Measurements from ENCODE around the gene SPACA9. TPM values are rescaled to one million over a fixed set of nuclear protein-coding genes. Genes with fewer than 3 reads are reported as not detected.

Gene SPACA9
- total RNA-seq, 1 donor from 2014 or later = 3.9 TPM

- Histone ChIP-seq H3K27ac (ENCODE audit: low read depth, low read length) (no peak overlapping the region), H3K4me1 (ENCODE audit: insufficient read depth, low read length) (no peaks in the 10 kb centered on the region), H2AFZ (ENCODE audit: low read depth, low read length) (no peak overlapping the region), H3K4me3 (ENCODE audit: insufficient read depth, low read depth, low read length) (no peak overlapping the region), H3K4me2 (ENCODE audit: low read length) (no peak overlapping the region), H3K79me2 (ENCODE audit: insufficient read depth, low read length) (no peaks in the 10 kb centered on the region), H3K36me3 (ENCODE audit: insufficient read depth, low read length) (no peaks in the 10 kb centered on the region), H3K27me3 (ENCODE audit: insufficient read depth, low read length) (no peaks in the 10 kb centered on the region), H4K20me1 (ENCODE audit: insufficient read depth, low read length) (no peaks in the 10 kb centered on the region), H3K9me3 (ENCODE audit: insufficient read depth, low read depth, low read length) (no peaks in the 10 kb centered on the region), H3K9ac (ENCODE audit: low read length) (no peak overlapping the region)
- peaks cover 3% of the 10 kb centered on the region for H3K27me3 Mint-ChIP-seq (ENCODE audit: low read depth, unreplicated experiment)
- peaks cover 3% of the 10 kb centered on the region for H3K4me1 Mint-ChIP-seq (ENCODE audit: low read depth, unreplicated experiment)
- FAIRE-seq = no peak
- no peak overlapping the region for H3K4me3 Mint-ChIP-seq (ENCODE audit: unreplicated experiment)
- H3K9me3 Mint-ChIP-seq (ENCODE audit: unreplicated experiment) = no peaks in the 10 kb centered on the region
- DNase-seq (ENCODE audit: low read depth) = no peak
- TF ChIP-seq EZH2 (IDR thresholded peaks at IDR 0.05; ENCODE audit: insufficient read depth, low read length) = no peak
- TF ChIP-seq, protein P1, sequence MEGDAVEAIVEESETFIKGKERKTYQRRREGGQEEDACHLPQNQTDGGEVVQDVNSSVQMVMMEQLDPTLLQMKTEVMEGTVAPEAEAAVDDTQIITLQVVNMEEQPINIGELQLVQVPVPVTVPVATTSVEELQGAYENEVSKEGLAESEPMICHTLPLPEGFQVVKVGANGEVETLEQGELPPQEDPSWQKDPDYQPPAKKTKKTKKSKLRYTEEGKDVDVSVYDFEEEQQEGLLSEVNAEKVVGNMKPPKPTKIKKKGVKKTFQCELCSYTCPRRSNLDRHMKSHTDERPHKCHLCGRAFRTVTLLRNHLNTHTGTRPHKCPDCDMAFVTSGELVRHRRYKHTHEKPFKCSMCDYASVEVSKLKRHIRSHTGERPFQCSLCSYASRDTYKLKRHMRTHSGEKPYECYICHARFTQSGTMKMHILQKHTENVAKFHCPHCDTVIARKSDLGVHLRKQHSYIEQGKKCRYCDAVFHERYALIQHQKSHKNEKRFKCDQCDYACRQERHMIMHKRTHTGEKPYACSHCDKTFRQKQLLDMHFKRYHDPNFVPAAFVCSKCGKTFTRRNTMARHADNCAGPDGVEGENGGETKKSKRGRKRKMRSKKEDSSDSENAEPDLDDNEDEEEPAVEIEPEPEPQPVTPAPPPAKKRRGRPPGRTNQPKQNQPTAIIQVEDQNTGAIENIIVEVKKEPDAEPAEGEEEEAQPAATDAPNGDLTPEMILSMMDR (IDR thresholded peaks at IDR 0.05; ENCODE audit: insufficient read depth, low read depth, low read length) = no peak
- H3K27ac Mint-ChIP-seq (ENCODE audit: unreplicated experiment) = no peak overlapping the region
- peaks cover 5% of the 10 kb centered on the region for H3K36me3 Mint-ChIP-seq (ENCODE audit: low read depth, unreplicated experiment)
Observed at GRCh38 chr9:132883349-132884294, 4.9 kb downstream of the SPACA9 start.

DNA sequence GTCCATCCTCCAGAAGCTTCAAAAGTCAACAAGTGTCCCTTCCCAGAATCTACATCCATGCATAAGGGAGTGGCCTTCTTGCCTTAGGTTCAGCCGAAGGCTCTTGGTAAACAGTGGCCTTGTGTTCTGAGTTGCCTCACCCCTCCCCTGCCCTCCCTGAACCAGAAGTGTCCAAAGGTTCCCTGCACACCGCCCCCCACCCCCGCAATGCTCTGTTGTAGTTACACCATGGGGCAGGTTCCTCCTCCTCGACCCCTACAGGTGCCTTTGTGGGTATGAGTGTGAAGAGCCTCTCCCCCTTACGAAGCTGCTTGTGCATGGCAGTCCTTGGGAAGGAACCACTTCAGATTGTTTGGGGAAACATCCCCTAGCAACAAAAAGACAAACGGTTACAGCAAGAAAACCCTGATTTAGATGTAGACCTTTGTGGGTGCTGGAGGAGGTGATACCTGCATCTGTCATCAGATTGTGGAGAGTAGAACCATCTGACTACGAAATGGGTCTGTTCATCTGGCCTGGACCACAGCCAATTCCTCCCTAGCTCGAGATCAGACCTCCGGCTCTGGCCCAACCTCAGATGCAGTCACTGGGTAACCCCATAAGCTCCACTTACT is 7.1 kb downstream of the SPACA9 start:
- Mint-ChIP-seq H3K4me1 (ENCODE audit: low read depth, unreplicated experiment) (peaks cover 3% of the 10 kb centered on the region), H3K36me3 (ENCODE audit: low read depth, unreplicated experiment) (peaks cover 7% of the 10 kb centered on the region), H3K27ac (ENCODE audit: unreplicated experiment) (no peak overlapping the region), H3K9me3 (ENCODE audit: unreplicated experiment) (no peaks in the 10 kb centered on the region), H3K4me3 (ENCODE audit: unreplicated experiment) (no peak overlapping the region), H3K27me3 (ENCODE audit: low read depth, unreplicated experiment) (peaks cover 3% of the 10 kb centered on the region)
- Histone ChIP-seq H2AFZ (ENCODE audit: low read depth, low read length) (no peak overlapping the region), H3K79me2 (ENCODE audit: insufficient read depth, low read length) (no peaks in the 10 kb centered on the region), H3K36me3 (ENCODE audit: insufficient read depth, low read length) (no peaks in the 10 kb centered on the region), H3K9me3 (ENCODE audit: insufficient read depth, low read depth, low read length) (no peaks in the 10 kb centered on the region), H3K4me2 (ENCODE audit: low read length) (no peak overlapping the region), H3K4me3 (ENCODE audit: insufficient read depth, low read depth, low read length) (no peak overlapping the region), H3K27me3 (ENCODE audit: insufficient read depth, low read length) (no peaks in the 10 kb centered on the region), H3K9ac (ENCODE audit: low read length) (no peak overlapping the region), H4K20me1 (ENCODE audit: insufficient read depth, low read length) (no peaks in the 10 kb centered on the region), H3K4me1 (ENCODE audit: insufficient read depth, low read length) (no peaks in the 10 kb centered on the region), H3K27ac (ENCODE audit: low read depth, low read length) (no peak overlapping the region)
- TF ChIP-seq, protein P1 (IDR thresholded peaks at IDR 0.05; ENCODE audit: insufficient read depth, low read depth, low read length) = no peak
- no peak for TF ChIP-seq EZH2 (IDR thresholded peaks at IDR 0.05; ENCODE audit: insufficient read depth, low read length)
- DNase-seq (ENCODE audit: low read depth) (no peak), FAIRE-seq (no peak)
